ENCODE data around the gene SPACA4. TPM values are rescaled to one million over a fixed set of nuclear protein-coding genes. Genes with fewer than 3 reads are reported as not detected.

SPACA4 gene
- total RNA-seq, 4 donors from 2014 or later = not detected

- Histone ChIP-seq H3K4me1 (peaks cover 31 to 54% (median 43%) of the 10 kb centered on the region in 4 donors), H3K27ac (replicated peaks in 1 of 4) (peak overlapping the region; percentile 95 to 100 (median 96)), H3K36me3 (no peaks in the 10 kb centered on the region), H3K4me3 (peak overlapping the region; percentile 63 to 81 (median 78)), H3K27me3 (no peaks in the 10 kb centered on the region), H3K9me3 (no peaks in the 10 kb centered on the region)
- DNase-seq (ENCODE audit: extremely low spot score) = no peak
- 71% methylated on average over 16 of the region's 16 CpGs for WGBS
- intact Hi-C loops (cut with DNase I) = no loop called here
- TF ChIP-seq POLR2AphosphoS5 (IDR thresholded peaks at IDR 0.05) (no peak), CTCF (IDR thresholded peaks at IDR 0.05) (no peak), EP300 (IDR thresholded peaks at IDR 0.05) (no peak), POLR2A (IDR thresholded peaks at IDR 0.05; ENCODE audit: low read depth) (no peak)
These were observed 32.4 kb downstream of the SPACA4 start for GRCh38 chr19:48638831-48639381.

- Histone ChIP-seq H3K4me3 (no peak overlapping the region), H3K27ac (replicated peaks in 1 of 4) (peak overlapping the region in 2 of 4 donors; percentile 97 to 100), H3K9me3 (no peaks in the 10 kb centered on the region), H3K27me3 (no peaks in the 10 kb centered on the region), H3K4me1 (peaks cover 27 to 52% (median 42%) of the 10 kb centered on the region in 4 donors), H3K36me3 (no peaks in the 10 kb centered on the region)
- intact Hi-C loops (cut with DNase I) = loop anchor here (10.0 kb wide), 2 partner anchors 155 to 205 kb away; no protein-coding TSS in a partner anchor
- 67% methylated on average over 31 of the region's 33 CpGs for WGBS
- TF ChIP-seq POLR2A (IDR thresholded peaks at IDR 0.05; ENCODE audit: low read depth) (no peak), CTCF (IDR thresholded peaks at IDR 0.05) (no peak), EP300 (IDR thresholded peaks at IDR 0.05) (no peak), POLR2AphosphoS5 (IDR thresholded peaks at IDR 0.05) (no peak)
- no peak for DNase-seq (ENCODE audit: extremely low spot score)
These were observed 33.2 kb downstream of the SPACA4 start for GRCh38 chr19:48639483-48640375.

GRCh38 chr19:48641850-48642249, 35.3 kb downstream of the SPACA4 start:
- intact Hi-C loops (cut with DNase I) = loop anchor here (10.0 kb wide), 2 partner anchors 153 to 203 kb away; no protein-coding TSS in a partner anchor

GRCh38 chr19:48642862-48643261, 36.3 kb downstream of the SPACA4 start:
- WGBS = 94% methylated on average over 5 of the region's 5 CpGs
- intact Hi-C loops (cut with DNase I) = loop anchor here (10.0 kb wide), 2 partner anchors 152 to 202 kb away; no protein-coding TSS in a partner anchor

More at GRCh38 chr19:48641850-48642249, 35.3 kb downstream of the SPACA4 start:
- Histone ChIP-seq H3K4me3 (no peak overlapping the region), H3K9me3 (no peaks in the 10 kb centered on the region), H3K36me3 (no peaks in the 10 kb centered on the region), H3K4me1 (peaks cover 25 to 49% (median 41%) of the 10 kb centered on the region in 4 donors), H3K27ac (replicated peaks in 1 of 4) (no peak overlapping the region), H3K27me3 (no peaks in the 10 kb centered on the region)
- TF ChIP-seq POLR2A (IDR thresholded peaks at IDR 0.05; ENCODE audit: low read depth) (no peak), POLR2AphosphoS5 (IDR thresholded peaks at IDR 0.05) (no peak), CTCF (IDR thresholded peaks at IDR 0.05) (no peak), EP300 (IDR thresholded peaks at IDR 0.05) (no peak)
- DNase-seq (ENCODE audit: extremely low spot score) = no peak
- WGBS = 92% methylated on average over 2 of the region's 2 CpGs

More at GRCh38 chr19:48642862-48643261, 36.3 kb downstream of the SPACA4 start:
- H3K4me3 ChIP-seq = no peak overlapping the region
- no peaks in the 10 kb centered on the region for H3K9me3 ChIP-seq
- H3K4me1 ChIP-seq = peaks cover 23 to 43% (median 38%) of the 10 kb centered on the region in 4 donors
- no peaks in the 10 kb centered on the region for H3K27me3 ChIP-seq
- no peak for DNase-seq (ENCODE audit: extremely low spot score)
- no peaks in the 10 kb centered on the region for H3K36me3 ChIP-seq
- no peak for TF ChIP-seq CTCF (IDR thresholded peaks at IDR 0.05)
- no peak for TF ChIP-seq EP300 (IDR thresholded peaks at IDR 0.05)
- no peak for TF ChIP-seq POLR2A (IDR thresholded peaks at IDR 0.05; ENCODE audit: low read depth)
- no peak for TF ChIP-seq POLR2AphosphoS5 (IDR thresholded peaks at IDR 0.05)
- H3K27ac ChIP-seq (replicated peaks in 1 of 4) = no peak overlapping the region

Measured in esophagus muscularis mucosa (tissue), 4 donors.